Stimulated activated naive B cell treated with anti-CD40 and anti-IgM and Interleukin-4, amounts not matched to agents 10 μg/mL and 1 μg/mL and 100 μg/mL, for 72 hours (primary cell): ENCODE results near the gene NT5DC4.

ENCODE experiments used
- ATAC-seq, 2 donors: fragments of 150-1000 bp; cut with Tn5 transposase; replicated peaks; 2 replicates each; pipeline ENCODE4 v1.10.0; 2021; ENCODE audit warnings: moderate library complexity in 1 of 2
- DNase-seq: peaks from one replicate; pipeline ENCODE4 v3.0.0; 2021
- H3K27ac Mint-ChIP-seq: one replicate; pipeline ENCODE4 v1.8.0; 2022; ENCODE audit warnings: mild to moderate bottlenecking, mixed read lengths
- H3K27me3 Mint-ChIP-seq, 2 donors: one replicate each; pipeline ENCODE4 v1.8.0; 2022; ENCODE audit warnings: mixed read lengths in 2 of 2
- H3K36me3 Mint-ChIP-seq, 2 donors: one replicate each; pipeline ENCODE4 v1.8.0; 2022; ENCODE audit warnings: mixed read lengths in 2 of 2, mild to moderate bottlenecking in 1 of 2
- H3K4me1 Mint-ChIP-seq, 2 donors: one replicate each; pipeline ENCODE4 v1.8.0; 2022; ENCODE audit warnings: mixed read lengths in 2 of 2, mild to moderate bottlenecking in 1 of 2
- H3K4me3 Mint-ChIP-seq, 2 donors: one replicate each; pipeline ENCODE4 v1.8.0; 2022; ENCODE audit warnings: mild to moderate bottlenecking in 2 of 2, mixed read lengths in 2 of 2, moderate library complexity in 1 of 2
- H3K9me3 Mint-ChIP-seq, 2 donors: one replicate each; pipeline ENCODE4 v1.8.0; 2022; ENCODE audit warnings: mixed read lengths in 2 of 2, mild to moderate bottlenecking in 1 of 2

NT5DC4 gene

DNA sequence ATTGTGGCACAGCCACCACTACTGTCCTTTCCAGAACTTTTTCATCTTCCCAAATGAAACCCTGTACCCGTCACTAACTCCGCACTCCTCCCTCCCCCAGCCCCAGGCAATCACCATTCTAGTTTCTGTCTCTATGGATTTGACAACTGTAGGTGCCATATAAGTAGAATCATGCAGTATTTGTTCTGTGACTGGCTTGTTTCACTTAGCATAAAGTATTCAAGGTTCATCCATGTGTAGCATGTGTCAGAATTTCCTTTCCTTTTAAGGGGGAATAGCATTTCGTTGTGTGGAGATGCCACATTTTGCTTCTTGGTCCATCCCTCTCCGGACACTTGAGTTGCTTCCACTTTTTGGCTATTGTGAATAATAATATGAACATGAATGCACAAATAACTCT lies 44.4 kb downstream of the NT5DC4 start:
- Mint-ChIP-seq H3K27me3 (no peaks in the 10 kb centered on the region), H3K4me1 (peaks cover 18 to 29% of the 10 kb centered on the region in 2 donors), H3K4me3 (peak overlapping the region; percentile 78 to 99), H3K27ac (peak overlapping the region; percentile 82), H3K9me3 (no peaks in the 10 kb centered on the region), H3K36me3 (no peaks in the 10 kb centered on the region)
- no peak for ATAC-seq
- DNase-seq, result no peak

DNA sequence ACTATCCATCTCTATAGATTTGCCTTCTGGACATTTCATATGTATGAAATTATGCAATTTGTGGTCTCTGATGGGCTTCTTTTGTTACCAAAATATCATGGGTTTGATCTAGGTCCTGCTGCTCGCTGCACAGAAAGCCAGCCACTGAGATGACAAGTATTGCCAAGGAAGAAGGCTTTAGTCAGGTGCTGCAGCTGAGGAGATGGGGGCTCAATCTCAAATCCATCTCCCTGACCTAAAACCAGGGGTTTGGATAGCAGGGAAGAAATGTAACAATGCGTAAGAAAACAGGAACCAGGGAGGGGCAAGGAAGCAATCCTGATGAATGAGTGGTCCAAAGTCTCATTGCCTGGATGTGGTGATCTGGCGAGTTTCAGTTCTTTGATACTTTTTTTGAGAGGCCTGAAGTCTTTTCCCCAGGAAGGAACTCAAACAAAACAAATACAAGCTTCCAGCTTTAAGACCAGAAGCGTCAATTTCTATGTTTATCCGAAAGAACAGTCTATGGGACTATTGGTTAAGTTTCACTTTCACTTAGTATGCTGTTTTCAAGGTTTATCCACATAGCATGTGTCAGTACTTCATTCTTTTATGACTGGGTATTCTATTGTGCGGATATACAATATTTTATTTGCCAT lies 47.0 kb downstream of the NT5DC4 start:
- ATAC-seq (no peak), DNase-seq (no peak)

DNA sequence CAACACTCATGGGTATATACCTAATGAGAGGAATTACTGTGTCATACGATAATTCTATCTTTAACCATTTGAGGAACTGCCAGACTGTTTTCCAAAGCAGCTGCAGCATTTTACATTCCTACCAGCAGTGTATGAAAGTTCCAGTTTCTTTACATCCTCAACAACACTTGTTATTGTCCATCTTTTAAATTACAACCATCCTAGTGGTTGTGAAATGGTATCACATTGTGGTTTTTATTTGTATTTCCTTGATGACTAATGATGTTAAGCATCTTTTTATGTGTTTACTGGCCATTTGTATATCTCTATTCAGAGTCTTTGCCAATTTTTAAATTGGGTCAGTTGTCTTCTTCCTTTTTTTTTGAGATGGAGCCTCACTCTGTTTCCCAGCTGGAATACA lies 47.6 kb downstream of the NT5DC4 start:
- H3K4me3 Mint-ChIP-seq, result no peak overlapping the region
- no peaks in the 10 kb centered on the region for H3K36me3 Mint-ChIP-seq
- H3K9me3 Mint-ChIP-seq, result no peaks in the 10 kb centered on the region
- DNase-seq, result no peak
- H3K27ac Mint-ChIP-seq, result no peak overlapping the region
- H3K4me1 Mint-ChIP-seq, result peaks cover 20 to 34% of the 10 kb centered on the region in 2 donors
- ATAC-seq, result no peak
- H3K27me3 Mint-ChIP-seq, result no peaks in the 10 kb centered on the region

More for the DNA sequence above, 47.0 kb downstream of the NT5DC4 start:
- Mint-ChIP-seq H3K27me3 (no peaks in the 10 kb centered on the region), H3K4me3 (peak overlapping the region; percentile 13 to 20), H3K9me3 (no peaks in the 10 kb centered on the region), H3K4me1 (peaks cover 21 to 34% of the 10 kb centered on the region in 2 donors), H3K36me3 (no peaks in the 10 kb centered on the region), H3K27ac (peak overlapping the region; percentile 82)

DNA sequence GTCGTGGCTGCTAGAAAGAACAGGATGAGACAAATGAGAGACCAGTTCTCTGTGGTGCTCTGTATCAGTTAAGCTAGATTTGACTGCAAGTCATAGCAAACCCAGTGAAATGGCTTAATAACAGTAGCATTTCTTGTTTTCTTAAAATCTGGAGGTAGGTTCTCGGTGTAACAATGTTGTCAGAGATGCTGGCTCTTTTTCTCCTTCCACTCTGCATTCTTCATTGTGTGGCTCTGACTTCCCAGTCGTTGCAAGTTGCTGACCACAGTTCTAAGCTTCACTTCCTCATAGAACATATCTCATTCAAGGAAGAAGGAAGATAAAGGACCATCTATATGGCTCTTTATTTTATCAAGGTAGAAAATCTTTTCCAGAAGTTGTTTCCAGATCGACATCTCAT lies 51.5 kb downstream of the NT5DC4 start:
- Mint-ChIP-seq H3K27me3 (peaks cover 4 to 11% of the 10 kb centered on the region in 2 donors), H3K36me3 (peaks cover 2 to 4% of the 10 kb centered on the region in 2 donors), H3K4me3 (no peak overlapping the region), H3K9me3 (peaks cover 0 to 4% of the 10 kb centered on the region in 2 donors), H3K4me1 (peaks cover 17 to 23% of the 10 kb centered on the region in 2 donors), H3K27ac (no peak overlapping the region)
- DNase-seq, result no peak
- ATAC-seq, result peak; percentile 36 to 46

DNA sequence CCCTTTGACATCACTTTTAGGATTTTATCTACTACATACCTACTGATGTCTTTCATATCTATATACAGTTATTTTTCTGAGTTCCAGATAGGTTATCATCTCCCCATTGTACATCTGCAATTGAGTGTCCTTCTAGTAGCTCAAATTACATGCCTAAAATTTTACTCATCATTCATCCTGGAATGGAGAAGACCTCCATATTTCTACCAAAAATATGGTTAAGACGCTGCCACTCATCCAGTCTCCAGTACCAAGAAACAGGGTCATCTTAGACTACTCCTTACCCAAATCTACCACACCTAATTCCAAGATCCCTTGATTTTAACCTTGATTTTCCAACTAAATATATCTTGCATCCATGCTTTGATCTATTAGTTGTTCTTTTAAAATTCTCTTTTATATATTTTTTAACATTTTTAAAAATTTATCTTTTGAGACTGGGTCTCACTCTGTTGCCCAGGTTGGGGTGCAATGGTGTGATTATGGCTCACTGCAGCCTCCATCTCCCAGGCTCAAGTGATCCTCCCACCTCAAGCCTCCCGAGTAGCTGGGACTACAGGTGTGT lies 52.2 kb downstream of the NT5DC4 start:
- ATAC-seq, result no peak
- H3K4me1 Mint-ChIP-seq, result peaks cover 14 to 19% of the 10 kb centered on the region in 2 donors
- peaks cover 2 to 4% of the 10 kb centered on the region in 2 donors for H3K36me3 Mint-ChIP-seq
- no peak for DNase-seq
- H3K27me3 Mint-ChIP-seq, result peaks cover 10 to 15% of the 10 kb centered on the region in 2 donors
- H3K27ac Mint-ChIP-seq, result no peak overlapping the region
- no peak overlapping the region for H3K4me3 Mint-ChIP-seq
- peaks cover 0 to 4% of the 10 kb centered on the region in 2 donors for H3K9me3 Mint-ChIP-seq

DNA sequence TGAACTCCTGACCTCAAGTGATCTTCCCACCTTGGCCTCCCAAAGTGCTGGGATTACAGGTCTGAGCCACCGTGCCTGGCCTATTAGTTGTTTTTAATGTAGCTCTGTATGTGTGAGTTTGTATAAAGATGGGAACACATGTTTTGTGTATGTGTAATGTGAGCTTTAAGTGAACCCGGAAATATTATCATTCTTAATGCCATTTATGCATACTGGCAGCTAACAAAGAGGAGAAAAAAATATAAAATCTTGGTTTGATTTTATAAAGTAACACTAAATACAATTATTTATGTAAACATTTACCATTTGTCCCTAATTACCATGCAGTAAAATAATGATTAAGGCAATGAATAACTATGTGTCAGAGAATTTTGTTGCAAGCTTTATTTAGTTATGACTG lies 52.7 kb downstream of the NT5DC4 start:
- H3K27ac Mint-ChIP-seq, result no peak overlapping the region

DNA sequence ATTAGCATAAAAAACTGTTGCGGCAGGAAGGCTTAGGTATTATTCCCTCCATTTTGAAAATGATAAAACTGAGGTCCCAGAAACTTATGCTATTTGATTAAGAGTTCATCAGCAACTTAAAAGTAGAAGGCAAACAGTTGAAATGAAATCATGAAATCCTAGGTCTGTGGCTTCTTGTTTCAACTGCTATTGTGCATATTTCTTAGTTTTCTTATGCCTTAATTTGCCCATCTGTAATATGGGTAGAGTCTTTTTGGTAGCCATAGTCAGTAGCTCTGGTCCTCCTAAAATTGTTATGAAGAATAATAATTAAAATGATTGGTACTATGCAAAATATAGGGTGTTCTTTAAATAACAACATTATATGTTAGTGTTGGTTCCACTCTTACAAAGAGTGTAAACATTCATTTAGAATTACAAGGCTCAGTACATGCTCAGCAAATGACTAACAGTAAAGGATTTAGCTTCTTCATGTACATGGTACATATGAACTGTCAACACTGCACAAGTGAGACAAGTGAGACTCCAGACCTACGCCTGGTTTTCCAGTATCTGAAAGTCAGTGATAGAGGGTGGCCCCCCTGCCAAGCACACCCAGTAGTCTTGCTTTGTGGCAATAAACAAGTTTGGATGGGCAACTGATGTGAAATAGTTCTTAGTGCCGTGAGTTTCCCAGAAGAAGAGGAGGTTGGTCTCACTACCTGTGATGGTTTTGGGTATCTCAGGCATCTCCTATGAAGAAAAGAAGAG lies 53.9 kb downstream of the NT5DC4 start:
- peaks cover 0 to 4% of the 10 kb centered on the region in 2 donors for H3K9me3 Mint-ChIP-seq
- DNase-seq, result no peak
- no peak for ATAC-seq
- H3K4me1 Mint-ChIP-seq, result peaks cover 10 to 17% of the 10 kb centered on the region in 2 donors
- H3K36me3 Mint-ChIP-seq, result peaks cover 2 to 4% of the 10 kb centered on the region in 2 donors
- H3K27me3 Mint-ChIP-seq, result peaks cover 10 to 15% of the 10 kb centered on the region in 2 donors
- H3K27ac Mint-ChIP-seq, result no peak overlapping the region
- H3K4me3 Mint-ChIP-seq, result no peak overlapping the region

More for the DNA sequence above, 52.7 kb downstream of the NT5DC4 start:
- Mint-ChIP-seq H3K4me3 (no peak overlapping the region), H3K36me3 (peaks cover 2 to 4% of the 10 kb centered on the region in 2 donors), H3K27me3 (peaks cover 10 to 15% of the 10 kb centered on the region in 2 donors), H3K9me3 (peaks cover 0 to 4% of the 10 kb centered on the region in 2 donors), H3K4me1 (peaks cover 13 to 17% of the 10 kb centered on the region in 2 donors)
- ATAC-seq, result no peak
- DNase-seq, result no peak

DNA sequence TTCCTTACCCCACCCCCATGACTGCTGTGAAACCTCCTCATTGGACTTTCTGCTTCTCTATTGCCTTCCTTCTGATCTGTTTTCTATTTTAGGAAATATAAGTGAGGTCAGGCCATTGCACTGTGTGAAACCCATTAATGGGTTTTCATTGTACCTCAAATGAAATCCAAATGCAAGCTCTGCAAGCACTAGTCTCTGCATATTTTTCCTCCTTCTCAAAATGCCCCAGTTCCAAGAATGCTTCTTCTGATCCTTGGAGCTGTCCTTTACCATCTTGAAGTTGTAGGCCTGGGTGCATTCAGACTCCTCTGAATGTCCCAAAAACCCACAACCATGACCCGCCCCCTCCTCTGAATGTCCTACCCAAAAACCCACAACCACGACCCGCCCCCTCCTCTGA lies 55.3 kb downstream of the NT5DC4 start:
- DNase-seq (no peak), ATAC-seq (no peak)
- Mint-ChIP-seq H3K27ac (no peak overlapping the region), H3K27me3 (peaks cover 10 to 15% of the 10 kb centered on the region in 2 donors), H3K4me3 (no peak overlapping the region), H3K4me1 (peaks cover 10 to 17% of the 10 kb centered on the region in 2 donors), H3K36me3 (peaks cover 2 to 4% of the 10 kb centered on the region in 2 donors), H3K9me3 (peaks cover 0 to 4% of the 10 kb centered on the region in 2 donors)

DNA sequence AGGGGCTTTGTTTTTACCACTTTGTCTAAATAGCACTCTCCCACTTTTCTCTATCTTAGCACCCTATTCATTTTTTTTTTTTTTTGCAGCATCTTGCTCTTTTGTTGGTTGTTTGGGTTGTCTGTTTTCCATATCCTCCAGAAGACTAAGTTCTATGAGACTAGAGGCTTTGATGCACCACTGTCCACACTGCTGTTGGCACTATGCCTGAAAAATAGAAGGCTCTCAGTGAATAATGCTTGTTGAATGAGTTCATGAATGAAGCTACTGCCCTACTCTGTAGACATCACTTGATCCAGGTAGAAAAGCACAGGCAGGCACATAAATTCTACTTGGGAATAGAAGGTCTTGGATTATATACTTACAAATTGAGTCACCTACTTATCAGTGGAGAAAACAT lies 56.2 kb downstream of the NT5DC4 start:
- Mint-ChIP-seq H3K4me1 (peaks cover 15 to 25% of the 10 kb centered on the region in 2 donors), H3K36me3 (peaks cover 2 to 4% of the 10 kb centered on the region in 2 donors), H3K4me3 (no peak overlapping the region), H3K27ac (peak overlapping the region; percentile 32), H3K9me3 (peaks cover 0 to 4% of the 10 kb centered on the region in 2 donors), H3K27me3 (peaks cover 10 to 15% of the 10 kb centered on the region in 2 donors)
- no peak for DNase-seq
- ATAC-seq, result no peak

DNA sequence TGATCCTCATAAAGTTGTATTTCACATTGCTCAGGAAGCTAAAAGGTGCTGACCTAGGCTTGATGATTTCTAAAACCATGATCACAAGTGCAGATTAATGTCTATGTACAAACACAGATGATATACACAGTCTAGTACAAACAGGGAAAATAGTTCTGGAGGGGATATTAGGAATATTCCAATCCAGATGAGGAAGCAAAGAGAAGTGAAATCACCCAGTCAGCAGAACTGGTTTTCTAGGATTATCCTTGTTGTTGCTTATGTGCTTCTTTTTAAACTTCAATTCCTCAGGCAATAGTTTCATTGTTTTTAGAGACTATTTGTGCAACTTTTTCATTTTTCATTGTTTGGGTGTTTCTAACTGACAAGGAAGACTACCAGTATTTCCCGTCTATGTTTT lies 58.8 kb downstream of the NT5DC4 start:
- Mint-ChIP-seq H3K27ac (no peak overlapping the region), H3K4me1 (peaks cover 31 to 45% of the 10 kb centered on the region in 2 donors), H3K36me3 (peaks cover 2 to 4% of the 10 kb centered on the region in 2 donors), H3K9me3 (peaks cover 0 to 4% of the 10 kb centered on the region in 2 donors), H3K27me3 (peaks cover 10 to 15% of the 10 kb centered on the region in 2 donors), H3K4me3 (no peak overlapping the region)
- DNase-seq, result no peak
- no peak for ATAC-seq

DNA sequence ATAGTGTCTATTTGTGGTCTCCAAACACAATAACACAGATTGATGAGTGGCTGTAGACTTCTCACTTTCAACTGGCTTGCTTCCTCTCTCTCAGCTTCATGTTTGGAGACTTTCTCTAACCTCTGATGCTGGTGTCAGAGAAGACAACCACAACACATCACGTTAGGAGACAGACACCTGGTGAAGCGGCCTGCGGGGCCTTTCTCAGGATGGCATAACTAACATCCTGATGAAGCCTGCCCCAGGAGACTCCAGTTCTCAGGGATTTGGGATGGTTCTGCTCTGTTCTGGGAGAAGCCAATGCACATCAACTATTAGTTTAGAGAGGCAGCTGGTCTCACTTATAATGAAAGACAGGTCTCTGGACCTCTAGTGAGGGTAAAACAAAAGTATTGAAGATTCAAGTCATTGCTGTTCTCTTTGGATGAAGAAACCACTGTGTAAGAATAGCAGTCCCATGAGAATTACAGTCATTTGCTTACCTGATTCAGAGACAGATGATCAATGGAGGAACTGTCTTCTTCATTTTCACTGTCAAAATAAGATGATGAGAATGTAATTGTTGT lies 61.5 kb downstream of the NT5DC4 start:
- H3K27ac Mint-ChIP-seq, result peak overlapping the region; percentile 95
- DNase-seq, result no peak

DNA sequence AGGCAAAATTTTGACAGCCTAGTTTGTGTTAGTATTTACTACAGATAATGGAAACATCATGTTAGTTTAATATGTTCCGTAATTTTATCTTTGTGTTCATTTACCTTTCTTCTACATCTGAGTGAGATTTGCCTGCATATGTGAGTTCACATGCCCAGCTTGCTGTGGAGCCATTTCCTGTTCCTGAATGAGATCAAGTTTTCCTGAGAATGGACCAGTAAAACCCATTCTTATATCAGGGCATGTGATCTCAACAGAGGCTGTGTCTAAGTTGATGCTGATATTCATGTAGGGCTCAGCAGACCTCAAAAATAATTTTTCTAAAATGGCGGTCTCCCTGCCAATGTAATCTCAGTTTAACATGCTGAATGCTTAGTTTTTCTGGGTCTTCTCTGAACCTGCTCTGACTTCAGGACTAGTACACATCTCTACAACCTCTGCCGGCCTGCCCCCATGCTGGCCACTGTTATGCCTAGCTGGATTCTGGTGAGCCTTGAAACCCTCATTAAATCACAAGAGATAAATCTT lies 62.4 kb downstream of the NT5DC4 start:
- ATAC-seq (no peak), DNase-seq (no peak)
- Mint-ChIP-seq H3K27ac (peak overlapping the region; percentile 6), H3K4me3 (peak overlapping the region in 1 of 2 donors; percentile 27), H3K9me3 (no peaks in the 10 kb centered on the region), H3K36me3 (no peaks in the 10 kb centered on the region), H3K4me1 (peaks cover 25 to 34% of the 10 kb centered on the region in 2 donors), H3K27me3 (no peaks in the 10 kb centered on the region)

More for the DNA sequence above, 61.5 kb downstream of the NT5DC4 start:
- H3K27me3 Mint-ChIP-seq, result peaks cover 5% of the 10 kb centered on the region in 2 donors
- H3K4me1 Mint-ChIP-seq, result peaks cover 25 to 34% of the 10 kb centered on the region in 2 donors
- peak; percentile 90 to 94 for ATAC-seq
- H3K9me3 Mint-ChIP-seq, result no peaks in the 10 kb centered on the region
- no peaks in the 10 kb centered on the region for H3K36me3 Mint-ChIP-seq
- H3K4me3 Mint-ChIP-seq, result peak overlapping the region; percentile 44 to 46

DNA sequence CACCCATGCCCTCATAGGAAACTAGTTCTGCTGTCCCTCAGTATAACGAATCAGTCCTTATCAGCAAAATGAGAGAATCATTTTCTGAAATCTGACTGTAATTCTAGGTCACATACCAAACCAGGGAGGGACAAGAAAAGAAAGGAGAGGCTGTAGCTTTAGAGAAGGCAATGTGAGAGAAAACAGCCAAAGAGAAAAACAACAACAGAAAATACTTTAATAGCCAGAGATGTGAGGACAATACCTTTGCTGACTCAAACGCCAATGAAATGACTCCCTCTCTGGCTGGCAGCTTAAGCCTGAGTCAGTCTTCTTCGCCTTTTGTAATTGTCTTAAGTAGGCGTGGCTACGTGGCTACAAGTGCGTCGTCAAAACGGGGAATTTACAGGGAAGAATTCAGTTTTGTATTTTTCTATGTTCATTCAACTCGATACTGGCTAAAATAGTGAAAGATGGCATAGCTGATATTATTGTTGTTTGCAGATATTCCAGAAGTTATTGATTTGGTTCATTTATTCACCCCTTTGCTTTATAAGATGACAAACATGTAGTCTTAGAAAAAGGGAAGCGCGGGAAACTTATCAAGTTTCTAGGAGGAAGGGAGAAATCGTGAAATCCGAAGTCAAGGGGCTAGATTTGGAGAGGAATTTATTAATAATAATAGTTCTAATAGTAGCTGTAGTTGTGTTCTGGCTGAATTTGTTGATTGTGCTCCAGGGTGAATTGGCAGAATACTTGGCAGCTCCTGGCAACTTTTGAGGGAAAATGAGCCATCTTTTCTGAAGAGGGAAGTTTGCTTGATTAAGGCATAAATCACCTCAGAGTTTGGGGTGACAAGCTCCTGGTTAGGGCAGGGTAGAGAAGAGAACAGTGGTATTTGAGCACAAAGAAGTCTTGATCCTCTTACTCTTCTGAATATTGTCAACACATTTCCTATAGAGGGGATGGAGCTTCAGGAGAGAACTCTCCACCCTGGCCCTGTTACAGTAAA lies 63.7 kb downstream of the NT5DC4 start, which contains the start of gene IL1A:
Gene IL1A (minus strand): TSS at position 295 of the 991 bp plus-strand sequence. CDS start 723 bp downstream, outside the sequence.
- no peaks in the 10 kb centered on the region for H3K36me3 Mint-ChIP-seq
- H3K4me3 Mint-ChIP-seq, result peak within 1 kb of the TSS in 1 of 2 donors; percentile 58

More for the DNA sequence above, 63.7 kb downstream of the NT5DC4 start, which contains the start of gene IL1A:
- H3K9me3 Mint-ChIP-seq, result no peaks in the 10 kb centered on the region
- ATAC-seq, result peak in 1 of 2 donors; percentile 28
- peaks cover 25 to 34% of the 10 kb centered on the region in 2 donors for H3K4me1 Mint-ChIP-seq
- peak within 1 kb of the TSS; percentile 6 for H3K27ac Mint-ChIP-seq
- H3K27me3 Mint-ChIP-seq, result no peaks in the 10 kb centered on the region
- no peak for DNase-seq
